AG04450 (cell line): ENCODE results near the gene CHDH. TPM values are rescaled to one million over a fixed set of nuclear protein-coding genes. Genes with fewer than 3 reads are reported as not detected.

ENCODE experiments used
- CTCF ChIA-PET: fragments of 300-600, 350-600 bp; formaldehyde crosslinking; extraction: SDS; loops from one replicate; lab custom pipeline; 2022; ENCODE audit warnings: antibody characterized with exemption, inconsistent platforms; lab: Charles Lee
- POLR2A ChIA-PET: fragments of 350-600 bp; formaldehyde crosslinking; extraction: SDS; loops from one replicate; lab custom pipeline; 2021; ENCODE audit warnings: antibody characterized with exemption, inconsistent platforms; lab: Yijun Ruan, JAX
- DNase-seq: peaks from one replicate; pipeline ENCODE4 v3.0.0-alpha.2; 2011; ENCODE audit warnings: low read depth, low spot score
- H3K27ac ChIP-seq: one replicate; pipeline ENCODE4 v1.5.1; 2012; ENCODE audit warnings: low read depth, low read length, control low read depth
- H3K27me3 ChIP-seq: one replicate; pipeline ENCODE4 v1.6.0; 2012; ENCODE audit warnings: low read length; ENCODE audit not compliant: control insufficient read depth, insufficient read depth
- H3K4me3 ChIP-seq: 2 replicates; pipeline ENCODE4 v1.5.1; 2011; ENCODE audit warnings: mild to moderate bottlenecking, low read depth, low read length, control low read depth
- H3K9me3 ChIP-seq: 2 replicates; pipeline ENCODE4 v1.5.1; 2012; ENCODE audit warnings: low read length; ENCODE audit not compliant: control insufficient read depth, insufficient read depth
- CTCF ChIP-seq: IDR thresholded peaks from 2 replicates; pipeline ENCODE4 v1.5.1; 2011; ENCODE audit warnings: low read depth, low read length, control low read depth, inconsistent platforms
- polyA plus RNA-seq: library from polyadenylated mRNA; depleted of rRNA; stranded (reverse); fragments of >200 nt; gene quantifications from 2 replicates; pipeline ENCODE4 v1.2.3, GENCODE V29; 2011

Gene CHDH
- polyA plus RNA-seq, 1 experiment, result 0.01 TPM

GRCh38 chr3:53841296-53841695, 4.9 kb downstream of the CHDH start:
- no peak overlapping the region for H3K4me3 ChIP-seq
- H3K27ac ChIP-seq, result no peak overlapping the region
- POLR2A ChIA-PET, result no interaction called here
- CTCF ChIA-PET, result no interaction called here
- DNase-seq, result no peak
- H3K27me3 ChIP-seq, result peaks cover 25% of the 10 kb centered on the region
- TF ChIP-seq CTCF, result no peak
- H3K9me3 ChIP-seq, result no peaks in the 10 kb centered on the region

GRCh38 chr3:53837331-53837730, 8.9 kb downstream of the CHDH start:
- no peak for DNase-seq
- Histone ChIP-seq H3K4me3 (no peak overlapping the region), H3K27ac (no peak overlapping the region), H3K27me3 (no peaks in the 10 kb centered on the region), H3K9me3 (no peaks in the 10 kb centered on the region)
- TF ChIP-seq CTCF, result no peak
- POLR2A ChIA-PET, result no interaction called here
- CTCF ChIA-PET, result interaction anchor here (0.6 kb wide), 1 partner anchor 32 kb away, joined by 3 read pairs; no protein-coding TSS in a partner anchor

DNA sequence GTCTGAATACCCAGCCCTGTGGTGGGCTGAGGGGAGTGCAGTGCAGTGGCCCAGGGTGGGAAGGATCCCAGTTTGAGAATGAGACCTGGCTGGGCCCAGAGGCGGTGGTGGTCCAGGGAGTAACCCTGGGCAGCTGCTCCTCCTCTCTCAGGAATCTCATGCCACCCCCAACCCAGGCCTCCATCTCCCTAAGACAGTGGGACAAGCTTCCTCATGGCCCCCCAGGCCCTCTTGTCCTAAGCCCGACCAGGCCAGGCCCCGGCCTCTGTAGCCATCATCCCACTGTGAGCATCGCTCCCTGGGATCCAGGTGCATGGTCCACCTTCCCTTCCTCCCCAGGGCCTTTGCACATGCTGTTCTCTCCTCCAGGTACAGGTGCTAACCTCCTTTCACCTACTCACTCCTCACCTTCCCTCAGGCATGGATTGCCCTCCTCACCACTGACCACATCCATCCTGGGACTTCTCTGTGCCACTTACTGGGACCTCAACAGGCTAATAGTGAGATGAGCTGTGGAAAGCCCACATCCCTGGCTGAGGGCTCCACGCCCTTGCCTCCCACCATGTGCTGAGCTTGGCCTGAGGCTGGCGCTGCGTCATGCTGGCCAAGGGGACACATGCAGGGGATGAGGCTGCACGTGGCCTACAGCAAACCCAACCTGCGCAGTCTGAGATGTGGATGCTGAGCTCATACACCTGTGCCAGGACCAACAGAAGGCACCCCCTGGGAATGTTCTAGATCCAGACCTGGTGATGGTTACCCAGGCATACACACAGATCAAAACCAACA, 9.9 kb downstream of the CHDH start:
- no peak overlapping the region for H3K4me3 ChIP-seq
- CTCF ChIA-PET, result no interaction called here
- POLR2A ChIA-PET, result no interaction called here
- no peak for DNase-seq
- no peak for TF ChIP-seq CTCF
- no peaks in the 10 kb centered on the region for H3K27me3 ChIP-seq
- no peak overlapping the region for H3K27ac ChIP-seq
- no peaks in the 10 kb centered on the region for H3K9me3 ChIP-seq

- H3K27me3 ChIP-seq, result no peaks in the 10 kb centered on the region
- ChIA-PET CTCF (no interaction called here), POLR2A (no interaction called here)
- no peak overlapping the region for H3K4me3 ChIP-seq
- no peak for DNase-seq
- H3K27ac ChIP-seq, result no peak overlapping the region
- no peak for TF ChIP-seq CTCF
- no peaks in the 10 kb centered on the region for H3K9me3 ChIP-seq
Measured at GRCh38 chr3:53835257-53835656, 11.0 kb downstream of the CHDH start.

DNA sequence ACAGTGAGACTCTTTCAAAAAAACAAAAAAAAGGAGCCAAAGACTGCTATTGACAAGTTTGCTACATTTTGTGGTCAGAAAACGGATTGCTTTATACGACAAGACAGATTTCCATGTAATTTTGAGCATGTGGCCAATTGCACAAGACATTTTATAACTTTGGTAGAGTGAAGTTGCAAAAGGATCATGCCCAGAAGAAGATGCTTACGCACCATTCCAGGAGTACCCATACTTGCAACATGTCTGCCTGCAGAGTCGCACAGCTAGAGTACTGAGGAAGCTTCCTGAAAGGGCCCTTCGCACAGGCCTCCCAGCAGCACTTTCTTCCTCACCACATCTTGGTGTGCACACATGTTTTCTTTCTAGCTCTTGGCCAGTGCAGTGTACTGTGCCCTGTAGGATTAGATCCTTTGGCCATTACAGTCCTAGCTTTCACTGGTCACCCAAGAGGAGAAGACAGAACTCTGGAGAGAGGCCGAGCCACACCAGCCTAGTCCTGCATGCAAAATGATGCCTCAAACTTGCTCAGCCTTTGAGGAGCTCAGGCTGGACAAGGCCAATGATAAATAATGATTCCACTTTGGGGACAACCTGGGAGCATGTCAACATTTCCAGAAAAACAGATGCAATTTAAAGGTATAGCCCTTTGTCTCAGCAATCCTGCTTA, 11.7 kb downstream of the CHDH start:
- ChIA-PET POLR2A (no interaction called here), CTCF (no interaction called here)
- DNase-seq, result no peak
- no peak overlapping the region for H3K4me3 ChIP-seq
- no peaks in the 10 kb centered on the region for H3K9me3 ChIP-seq
- H3K27me3 ChIP-seq, result no peaks in the 10 kb centered on the region
- H3K27ac ChIP-seq, result no peak overlapping the region
- TF ChIP-seq CTCF, result no peak
